GM21360 (cell line): ENCODE results near the gene DMBT1.

Experiments used
- ATAC-seq: cut with Tn5 transposase; IDR thresholded peaks from one replicate; pipeline ENCODE4 v1.9.1; 2021; ENCODE audit warnings: mild to moderate bottlenecking, moderate library complexity; ENCODE audit not compliant: unreplicated experiment

The DMBT1 gene

GRCh38 chr10:122560279-122560804, at the start of gene DMBT1:
Gene DMBT1 (plus strand): TSS chr10:122560754. CDS start chr10:122560771, 17 bp downstream.
- ATAC-seq: no peak

- ATAC-seq: no peak
Measured at GRCh38 chr10:122513053-122513452, 47.5 kb upstream of the DMBT1 start.

- ATAC-seq: no peak
Measured at GRCh38 chr10:122514045-122514840, 46.3 kb upstream of the DMBT1 start.

- ATAC-seq: no peak
Measured at GRCh38 chr10:122515022-122515424, 45.5 kb upstream of the DMBT1 start.

- peak; percentile 82 for ATAC-seq
Measured at GRCh38 chr10:122515588-122516231, 44.8 kb upstream of the DMBT1 start.

DNA sequence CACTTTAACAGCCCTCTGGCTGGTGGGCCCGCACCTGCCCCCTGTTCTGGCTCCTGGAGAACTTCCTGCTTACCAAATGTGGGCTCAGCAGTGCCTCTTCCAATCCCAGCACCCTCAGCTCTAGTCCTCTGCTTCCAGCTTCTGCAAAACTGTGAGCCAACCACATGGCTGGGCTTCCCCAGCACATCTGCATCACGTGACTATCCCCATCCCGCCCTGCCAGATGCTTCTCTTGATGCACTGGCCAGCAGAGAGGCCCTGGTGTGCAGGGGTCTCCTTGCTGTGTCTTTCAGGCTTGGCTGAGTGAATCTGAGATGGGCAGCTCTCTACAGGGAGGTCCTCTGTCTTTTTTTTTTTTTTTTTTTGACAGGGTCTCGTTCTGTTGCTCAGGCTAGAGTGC, 43.8 kb upstream of the DMBT1 start:
- ATAC-seq: no peak

- ATAC-seq: no peak
Measured at GRCh38 chr10:122519144-122519543, 41.4 kb upstream of the DMBT1 start.

DNA sequence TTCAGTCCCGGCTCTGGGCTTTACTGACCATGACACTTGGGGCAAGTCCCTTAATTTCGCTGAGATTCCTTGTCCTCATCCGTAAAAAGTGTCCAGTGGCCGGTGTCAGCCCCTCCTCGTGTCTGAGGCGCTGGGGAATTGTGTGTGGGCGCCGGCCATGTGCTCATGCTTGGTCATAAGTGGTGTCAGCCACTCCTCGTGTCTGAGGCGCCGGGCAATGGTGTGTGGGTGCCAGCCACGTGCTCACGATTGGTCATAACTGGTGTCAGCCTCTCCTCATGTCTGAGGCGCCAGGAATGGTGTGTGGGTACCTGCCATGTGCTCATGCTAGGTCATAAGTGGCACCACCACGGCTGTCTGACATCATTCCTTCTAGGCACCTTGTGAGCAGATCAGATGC, 40.7 kb upstream of the DMBT1 start:
- ATAC-seq: no peak

DNA sequence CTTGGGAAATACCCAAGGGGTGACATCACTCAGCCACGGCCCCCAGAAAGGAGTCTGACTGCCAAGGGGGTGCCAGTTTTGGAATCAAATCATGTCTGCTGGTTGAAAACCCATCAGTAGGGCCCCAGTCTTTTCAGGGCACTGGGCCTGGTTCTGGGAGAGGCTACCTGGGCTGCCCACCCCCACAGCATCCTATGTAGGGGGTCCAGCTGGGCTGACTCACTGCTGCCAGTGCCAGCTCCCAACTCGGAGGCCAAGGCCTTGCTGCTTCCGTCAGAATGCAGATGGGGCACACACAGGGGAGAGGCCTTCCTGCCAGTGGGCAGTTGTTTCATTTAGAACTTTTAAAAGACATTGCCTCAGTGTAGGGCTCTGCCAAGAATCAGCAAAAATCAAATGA, 39.5 kb upstream of the DMBT1 start:
- no peak for ATAC-seq

DNA sequence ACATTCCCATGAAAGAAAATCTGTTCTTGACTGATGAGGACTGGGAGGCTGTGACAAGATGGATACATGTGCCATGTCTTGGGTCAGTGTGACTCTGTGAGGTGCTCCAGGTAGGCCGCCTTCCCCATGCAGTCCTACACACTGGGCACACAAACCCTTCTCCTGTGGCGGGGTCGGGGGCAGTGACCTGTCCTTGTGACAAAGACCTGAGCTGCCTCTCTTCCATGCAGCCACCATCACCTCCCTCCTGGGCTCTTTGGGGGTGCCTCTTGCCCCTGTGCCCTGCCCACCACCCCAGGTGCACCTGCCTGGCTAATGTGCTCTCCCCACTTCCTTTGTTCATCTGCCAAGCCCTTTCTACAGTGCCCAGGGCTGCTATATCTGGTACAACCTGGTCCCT, 35.7 kb upstream of the DMBT1 start:
- ATAC-seq: no peak

DNA sequence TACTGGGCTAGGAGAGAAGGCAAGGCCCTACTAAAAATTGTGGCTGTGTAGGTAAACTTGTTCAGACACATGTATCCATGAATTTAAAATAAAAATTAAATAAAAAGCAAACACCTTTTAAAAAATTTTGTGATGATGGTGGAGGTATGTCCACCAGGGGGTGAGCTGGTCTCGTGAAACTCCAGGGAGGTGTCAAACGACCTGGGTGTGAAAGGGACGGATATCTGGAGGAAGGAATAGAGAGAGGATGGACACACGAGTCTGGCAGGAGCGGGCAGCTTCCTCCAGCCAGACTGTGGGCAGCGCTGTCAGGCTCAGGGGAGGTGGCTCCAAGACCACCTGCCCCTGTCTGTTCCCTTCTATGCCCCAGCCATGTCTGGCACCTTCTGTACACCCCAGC, 34.8 kb upstream of the DMBT1 start:
- ATAC-seq: no peak

GRCh38 chr10:122526892-122527291, 33.7 kb upstream of the DMBT1 start:
- ATAC-seq: no peak

- no peak for ATAC-seq
Measured at GRCh38 chr10:122530177-122530576, 30.4 kb upstream of the DMBT1 start.

DNA sequence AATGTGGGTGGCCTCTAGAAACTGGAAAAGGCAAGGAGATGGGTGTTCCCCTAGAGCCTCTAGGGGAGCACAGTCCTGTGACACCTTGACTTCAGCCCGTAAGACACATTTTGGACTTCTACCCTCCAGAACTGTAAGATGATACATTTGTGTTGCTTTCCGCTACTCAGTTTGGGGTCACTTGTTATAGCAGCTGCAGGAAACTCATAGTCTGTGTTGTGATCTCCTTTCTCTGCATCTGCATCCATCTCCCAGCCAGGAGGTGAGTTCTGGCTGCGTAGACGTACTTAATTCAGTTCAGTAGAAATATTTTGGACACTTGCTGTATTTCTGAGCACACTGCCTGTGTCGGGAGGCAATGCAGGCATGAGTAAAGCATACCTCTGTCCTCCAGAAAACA, 29.3 kb upstream of the DMBT1 start:
- ATAC-seq: no peak

DNA sequence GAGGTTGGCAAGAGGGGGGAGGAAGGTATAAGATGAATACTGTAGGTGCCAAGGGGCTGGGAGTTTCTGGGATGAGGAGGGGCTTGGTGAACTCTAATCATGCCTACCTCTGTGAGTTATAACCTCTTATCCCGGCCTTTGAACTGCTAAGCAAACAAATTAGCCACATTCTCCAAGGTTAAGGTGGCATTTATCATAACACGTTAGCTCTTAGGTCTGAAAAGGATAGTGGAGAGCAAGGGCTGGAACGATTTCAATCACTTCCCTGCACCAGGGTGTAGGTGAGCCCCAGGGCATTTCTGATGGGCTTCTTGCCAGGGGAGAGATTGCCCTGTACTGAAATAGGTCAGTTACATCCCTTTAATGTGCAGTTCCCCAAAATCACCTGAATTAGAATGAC, 28.6 kb upstream of the DMBT1 start:
- ATAC-seq: no peak

GRCh38 chr10:122532601-122533296, 27.8 kb upstream of the DMBT1 start:
- no peak for ATAC-seq

DNA sequence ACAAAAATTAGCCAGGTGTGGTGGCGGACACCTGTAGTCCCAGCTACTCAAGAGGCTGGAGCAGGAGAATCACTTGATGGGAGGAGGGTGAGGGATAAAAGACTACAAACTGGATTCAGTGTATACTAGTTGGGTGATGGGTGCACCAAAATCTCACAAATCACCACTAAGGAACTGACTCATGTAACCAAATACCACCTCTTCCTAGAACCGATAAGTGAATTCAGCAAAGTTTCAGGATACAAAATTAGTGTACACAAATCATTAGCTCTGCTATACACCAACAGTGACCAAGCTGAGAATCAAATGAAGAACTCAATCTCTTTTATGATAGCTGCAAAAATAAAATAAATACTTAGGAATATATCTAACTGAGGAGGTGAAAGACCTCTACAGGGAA, 23.0 kb upstream of the DMBT1 start:
- ATAC-seq: no peak

- ATAC-seq: no peak
Measured at GRCh38 chr10:122541541-122542002, 19.0 kb upstream of the DMBT1 start.

DNA sequence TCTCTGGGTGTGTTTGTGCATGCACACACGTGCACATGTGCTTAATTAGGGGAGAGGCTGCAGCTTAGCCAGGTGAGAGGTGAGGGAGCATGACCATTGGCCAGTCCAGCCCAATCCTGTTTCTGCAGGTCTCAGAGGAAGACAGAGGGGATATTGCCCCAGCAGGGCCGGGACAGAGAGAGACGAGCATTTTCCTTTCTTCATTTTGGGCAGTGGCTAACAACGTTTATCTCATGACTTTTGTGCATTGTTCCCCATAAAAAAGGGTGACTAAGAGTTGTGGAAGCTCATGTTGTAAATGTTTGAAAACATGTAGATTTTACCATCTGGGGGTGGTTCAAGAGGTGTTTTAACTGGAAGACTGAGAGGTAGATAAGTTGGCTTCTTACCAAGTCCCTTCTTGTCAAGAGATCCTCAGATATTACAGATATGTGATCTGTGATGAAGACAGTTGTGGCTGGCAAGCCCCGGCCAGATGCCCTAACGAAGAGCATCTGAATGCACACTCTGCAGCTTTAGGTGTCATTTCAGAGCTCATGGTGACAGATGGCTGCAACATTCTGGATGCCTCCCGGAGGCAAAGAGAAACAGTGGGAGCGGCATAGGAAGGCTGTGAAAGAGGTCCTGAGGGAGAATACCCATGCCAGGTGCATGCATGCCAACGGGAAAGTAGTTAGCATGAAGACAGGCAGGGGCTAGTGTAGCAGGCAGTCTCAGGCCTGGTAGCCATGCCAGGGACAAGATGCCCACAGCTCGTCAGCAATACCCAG, 16.7 kb upstream of the DMBT1 start:
- no peak for ATAC-seq

DNA sequence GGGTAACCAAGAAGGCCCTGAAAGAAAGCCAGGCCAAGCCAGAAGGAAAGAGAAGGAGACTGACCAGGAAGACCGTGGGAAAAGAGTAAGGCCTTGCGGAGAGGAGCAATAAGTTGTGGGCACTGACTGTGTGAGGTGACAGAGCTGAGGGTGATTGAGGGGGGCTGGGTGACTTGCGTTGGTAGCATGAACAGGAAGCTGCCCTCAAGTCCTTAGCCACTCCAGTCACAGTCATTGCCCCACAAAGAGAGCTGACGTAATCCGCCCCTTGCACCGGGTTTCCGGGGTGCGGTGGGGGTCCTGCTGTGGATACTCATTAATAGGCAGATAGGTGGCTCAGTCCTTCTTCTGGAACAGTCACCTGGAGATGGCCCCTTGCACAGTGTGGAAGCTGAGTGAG, 16.1 kb upstream of the DMBT1 start:
- no peak for ATAC-seq

DNA sequence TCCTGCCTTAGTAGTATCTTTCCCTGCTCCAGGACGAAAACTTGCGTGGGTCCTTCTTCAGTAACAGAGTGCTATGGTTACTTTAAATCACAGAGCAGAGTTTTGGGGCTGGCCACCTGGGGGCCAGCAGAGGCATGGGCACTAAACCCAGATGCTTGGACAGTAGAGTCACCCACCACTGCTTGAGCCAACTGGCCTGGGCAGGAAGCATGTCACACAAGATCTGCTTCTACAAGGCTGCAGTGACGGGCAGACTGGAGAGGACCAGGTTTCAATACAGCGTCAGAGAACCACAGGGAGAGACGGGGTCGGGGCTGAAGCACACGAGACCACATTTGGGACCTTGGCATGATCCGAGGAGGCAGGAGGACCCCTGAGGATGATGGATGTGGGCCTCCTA, 14.3 kb upstream of the DMBT1 start:
- ATAC-seq: no peak
